Activated T-helper 9 cell treated with anti-CD3 and anti-CD28 coated beads, Interleukin-2, amount 50 U/mL, for 16 hours (primary cell): Measurements from ENCODE around the gene UBXN1.
"Not testable (repeated sequence)": the region's sequence is repeated elsewhere in the genome, so short reads cannot be mapped to it uniquely, and the experiment has no call there.

Experiments
- DNase-seq: peaks from one replicate; pipeline ENCODE4 v3.0.0-alpha.2; 2020; ENCODE audit warnings: low read depth

Gene UBXN1

GRCh38 chr11:62708392-62708791, 29.5 kb upstream of the UBXN1 start:
- DNase-seq: no peak

GRCh38 chr11:62707277-62707861, 28.5 kb upstream of the UBXN1 start, which contains the start of the genes BSCL2 and GNG3:
TSS of gene BSCL2 (minus strand) at chr11:62707424. CDS start at chr11:62707195, 229 bp downstream.
TSS of gene GNG3 (plus strand) at chr11:62707676. CDS start at chr11:62708296, 620 bp downstream.
- no peak for DNase-seq

GRCh38 chr11:62706850-62707247, 28.0 kb upstream of the UBXN1 start:
- no peak for DNase-seq

- peak; percentile 91 for DNase-seq
Measured at GRCh38 chr11:62705880-62706849, 27.3 kb upstream of the UBXN1 start.

GRCh38 chr11:62705413-62705812, 26.5 kb upstream of the UBXN1 start:
- no peak for DNase-seq

- not testable (repeated sequence) for DNase-seq
Measured at GRCh38 chr11:62703921-62704320, 25.0 kb upstream of the UBXN1 start.

GRCh38 chr11:62702246-62702645, 23.4 kb upstream of the UBXN1 start:
- DNase-seq: no peak

- peak; percentile 57 for DNase-seq
Measured at GRCh38 chr11:62694455-62695167, 15.7 kb upstream of the UBXN1 start.

GRCh38 chr11:62693624-62694023, 14.8 kb upstream of the UBXN1 start:
- not testable (repeated sequence) for DNase-seq

GRCh38 chr11:62689421-62690183, 10.7 kb upstream of the UBXN1 start, which contains the start of gene LRRN4CL:
TSS of gene LRRN4CL (minus strand) at chr11:62689530. CDS start at chr11:62688508, 1,022 bp downstream.
- DNase-seq: no peak

GRCh38 chr11:62688491-62688890, 9.6 kb upstream of the UBXN1 start:
- no peak for DNase-seq

- no peak for DNase-seq
Measured at GRCh38 chr11:62687508-62688396, 8.9 kb upstream of the UBXN1 start.

- no peak for DNase-seq
Measured at GRCh38 chr11:62682518-62682917, 3.6 kb upstream of the UBXN1 start.

- DNase-seq: no peak
Measured at GRCh38 chr11:62680825-62681240, 2.0 kb upstream of the UBXN1 start.

GRCh38 chr11:62678433-62678769, 472 bp downstream of the UBXN1 start:
- DNase-seq: no peak

- no peak for DNase-seq
Measured at GRCh38 chr11:62677714-62678113, 1.2 kb downstream of the UBXN1 start.

GRCh38 chr11:62677156-62677555, 1.7 kb downstream of the UBXN1 start:
- DNase-seq: no peak

GRCh38 chr11:62676698-62677097, 2.2 kb downstream of the UBXN1 start:
- no peak for DNase-seq

GRCh38 chr11:62675415-62675814, 3.5 kb downstream of the UBXN1 start:
- DNase-seq: not testable (repeated sequence)

- no peak for DNase-seq
Measured at GRCh38 chr11:62673196-62673525, 5.7 kb downstream of the UBXN1 start.
